SK-N-SH (cell line): ENCODE results near the gene COBL. TPM values are rescaled to one million over a fixed set of nuclear protein-coding genes. Genes with fewer than 3 reads are reported as not detected.

Experiments used
- CTCF ChIA-PET: fragments of 300-600, 350-600 bp; formaldehyde crosslinking; extraction: SDS; loops from one replicate; lab custom pipeline; 2021; lab: Yijun Ruan, JAX
- POLR2A ChIA-PET: fragments of 350-600 bp; sonication (Branson Sonifier 250); formaldehyde crosslinking; extraction: SDS; loops from one replicate; lab custom pipeline; 2020; ENCODE audit warnings: antibody characterized with exemption, inconsistent platforms; lab: Yijun Ruan, JAX
- DNase-seq: peaks from one replicate; pipeline ENCODE4 v3.0.0; 2012
- H2AFZ ChIP-seq: fragments of 200-600 bp; sonication (generic); 2 replicates; pipeline ENCODE4 v1.8.1; 2016; ENCODE audit warnings: antibody characterized with exemption, mild to moderate bottlenecking, low read depth
- H3F3A ChIP-seq: fragments of 200-600 bp; sonication (generic); replicated peaks from 2 replicates; pipeline ENCODE3; 2016; ENCODE audit warnings: antibody characterized with exemption, mild to moderate bottlenecking; ENCODE audit not compliant: insufficient read depth
- H3K27ac ChIP-seq, 2 experiments: fragments of 200-500 bp in 1 of 2; fragments of 200-600 bp in 1 of 2; sonication (Bioruptor generic) in 1 of 2; sonication (generic), shearing (Covaris generic) in 1 of 2; 2 replicates each; pipeline versions ENCODE4 v1.5.1 to v1.6.1; 2014 to 2016; ENCODE audit warnings: low read depth in 2 of 2, inconsistent platforms in 1 of 2, low read length in 1 of 2, mild to moderate bottlenecking in 1 of 2, mixed read lengths in 1 of 2
- H3K27me3 ChIP-seq: fragments of 200-600 bp; sonication (generic), shearing (Covaris generic); 2 replicates; pipeline ENCODE4 v1.6.1; 2016; ENCODE audit warnings: mixed run types; ENCODE audit not compliant: insufficient read depth
- H3K36me3 ChIP-seq, 2 experiments: fragments of 200-500 bp in 1 of 2; fragments of 200-600 bp in 1 of 2; sonication (Bioruptor generic) in 1 of 2; sonication (generic) in 1 of 2; replicated peaks in 1 of 2; 2 replicates each; pipeline versions ENCODE3 to v1.5.1; 2014 to 2016; ENCODE audit warnings: low read length in 1 of 2, mild to moderate bottlenecking in 1 of 2; ENCODE audit not compliant: insufficient read depth in 2 of 2, control insufficient read depth in 1 of 2
- H3K4me1 ChIP-seq, 2 experiments: fragments of 200-500 bp in 1 of 2; fragments of 200-600 bp in 1 of 2; sonication (Bioruptor generic) in 1 of 2; sonication (generic), shearing (Covaris generic) in 1 of 2; 2 replicates each; pipeline versions ENCODE4 v1.5.1 to v1.6.1; 2014 to 2016; ENCODE audit warnings: low read depth in 1 of 2, low read length in 1 of 2, mixed run types in 1 of 2; ENCODE audit not compliant: insufficient read depth in 2 of 2, control insufficient read depth in 1 of 2
- H3K4me2 ChIP-seq: fragments of 200-600 bp; sonication (generic), shearing (Covaris generic); 2 replicates; pipeline ENCODE4 v1.6.1; 2017; ENCODE audit warnings: mixed run types
- H3K4me3 ChIP-seq, 2 experiments: fragments of 200-500 bp in 1 of 2; fragments of 200-600 bp in 1 of 2; sonication (Bioruptor generic) in 1 of 2; sonication (generic), shearing (Covaris generic) in 1 of 2; 2 replicates each; pipeline versions ENCODE4 v1.5.1 to v1.8.1; 2014 to 2016; ENCODE audit warnings: low read depth in 2 of 2, inconsistent platforms in 1 of 2, low read length in 1 of 2, mild to moderate bottlenecking in 1 of 2, mixed read lengths in 1 of 2, moderate library complexity in 1 of 2
- H3K79me2 ChIP-seq: fragments of 200-600 bp; sonication (generic); 2 replicates; pipeline ENCODE4 v1.8.1; 2017; ENCODE audit warnings: mild to moderate bottlenecking; ENCODE audit not compliant: insufficient read depth
- H3K9ac ChIP-seq: fragments of 200-600 bp; sonication (generic); 2 replicates; pipeline ENCODE4 v1.6.1; 2017; ENCODE audit warnings: mixed run types
- H3K9me2 ChIP-seq: fragments of 200-600 bp; sonication (generic); 2 replicates; pipeline ENCODE4 v1.6.1; 2017; ENCODE audit warnings: mixed run types
- H3K9me3 ChIP-seq: fragments of 200-600 bp; sonication (generic); 2 replicates; pipeline ENCODE4 v1.6.1; 2017; ENCODE audit warnings: mixed run types, mild to moderate bottlenecking, moderate library complexity
- H4K20me1 ChIP-seq: fragments of 200-600 bp; sonication (generic); 2 replicates; pipeline ENCODE4 v1.6.1; 2017; ENCODE audit warnings: mild to moderate bottlenecking, mixed run types; ENCODE audit not compliant: insufficient read depth
- CHD2 ChIP-seq: fragments of 150-350 bp; IDR thresholded peaks from 2 replicates; pipeline ENCODE4 v1.6.1; 2018; ENCODE audit warnings: low read length; ENCODE audit not compliant: partially characterized antibody
- CTCF ChIP-seq: fragments of 200-600 bp; sonication (generic); IDR thresholded peaks from 2 replicates; pipeline ENCODE4 v1.6.1; 2017; ENCODE audit warnings: antibody characterized with exemption, mild to moderate bottlenecking, moderate library complexity
- ELF1 ChIP-seq: IDR thresholded peaks from 2 replicates; pipeline ENCODE4 v1.4.0; 2012
- EZH2phosphoT487 ChIP-seq: fragments of 200-600 bp; sonication (generic); IDR thresholded peaks from 2 replicates; pipeline ENCODE4 v1.6.1; 2017; ENCODE audit warnings: low read depth, mixed run types, mild to moderate bottlenecking, antibody characterized with exemption, moderate library complexity, borderline replicate concordance
- FOSL2 ChIP-seq: IDR thresholded peaks from 2 replicates; pipeline ENCODE4 v1.4.0; 2012; ENCODE audit warnings: low read depth, mild to moderate bottlenecking, moderate library complexity, borderline replicate concordance
- FOXJ3 ChIP-seq: sonication (generic); formaldehyde crosslinking; IDR thresholded peaks from 2 replicates; pipeline ENCODE4 v1.5.1; 2020; ENCODE audit warnings: mild to moderate bottlenecking, missing genetic modification reagents
- GABPA ChIP-seq: IDR thresholded peaks from 2 replicates; pipeline ENCODE4 v1.4.0; 2012; ENCODE audit warnings: low read depth, mild to moderate bottlenecking
- GATA2 ChIP-seq: sonication (generic); formaldehyde crosslinking; IDR thresholded peaks from 2 replicates; pipeline ENCODE4 v1.5.0; 2020; ENCODE audit warnings: mild to moderate bottlenecking, missing genetic modification reagents
- IRF3 ChIP-seq: fragments of 150-350 bp; IDR thresholded peaks from 2 replicates; pipeline ENCODE4 v1.6.1; 2016; ENCODE audit warnings: mild to moderate bottlenecking, low read depth, low read length
- MAX ChIP-seq: IDR thresholded peaks from 2 replicates; pipeline ENCODE4 v1.4.0; 2012; ENCODE audit warnings: low read depth
- MEF2A ChIP-seq: IDR thresholded peaks from 2 replicates; pipeline ENCODE4 v1.4.0; 2012; ENCODE audit warnings: low read depth, borderline replicate concordance
- MXI1 ChIP-seq: IDR thresholded peaks from 2 replicates; pipeline ENCODE4 v1.6.1; 2012; ENCODE audit warnings: mild to moderate bottlenecking, low read depth, low read length, improper control_type of control experiment
- NFIC ChIP-seq: IDR thresholded peaks from 2 replicates; pipeline ENCODE4 v1.4.0; 2012; ENCODE audit warnings: borderline replicate concordance
- POLR2AphosphoS5 ChIP-seq: IDR thresholded peaks from 2 replicates; pipeline ENCODE4 v1.6.1; 2012; ENCODE audit warnings: low read depth, low read length
- RAD21 ChIP-seq: IDR thresholded peaks from 2 replicates; pipeline ENCODE4 v1.6.1; 2012; ENCODE audit warnings: mild to moderate bottlenecking, low read length
- RCOR1 ChIP-seq: fragments of 150-350 bp; IDR thresholded peaks from 2 replicates; pipeline ENCODE4 v1.6.1; 2017; ENCODE audit warnings: antibody characterized with exemption, low read length
- YY1 ChIP-seq: IDR thresholded peaks from 2 replicates; pipeline ENCODE4 v1.4.0; 2012; ENCODE audit warnings: low read depth, mild to moderate bottlenecking
- ZBTB33 ChIP-seq: IDR thresholded peaks from 2 replicates; pipeline ENCODE4 v1.4.0; 2012; ENCODE audit warnings: low read depth, borderline replicate concordance
- WGBS: methylation state at CpG from one replicate; pipeline ENCODE4 v1.1.6; 2017; ENCODE audit warnings: low lambda C conversion rate; 5-methylcytosine and 5-hydroxymethylcytosine counted together
- polyA plus RNA-seq, 3 experiments: library from polyadenylated mRNA; depleted of rRNA; stranded (reverse); fragments of >200 nt; gene quantifications; 2 replicates each; pipeline ENCODE4 v1.2.3, GENCODE V29; 2012

Gene COBL
- polyA plus RNA-seq, 1 of the 3 experiments (the other 2 are of a cell fraction): under 0.01 TPM

GRCh38 chr7:51299391-51300133, 17.0 kb downstream of the COBL start (continued):
- TF ChIP-seq MEF2A: no peak
- no peak for TF ChIP-seq FOXJ3
- TF ChIP-seq POLR2AphosphoS5: no peak
- TF ChIP-seq RAD21: no peak
- TF ChIP-seq CHD2: no peak
- TF ChIP-seq FOSL2: no peak

GRCh38 chr7:51298912-51299311, 17.7 kb downstream of the COBL start:
- no peaks in the 10 kb centered on the region for H3K27me3 ChIP-seq
- POLR2A ChIA-PET: interaction anchor here (0.6 kb wide), 1 partner anchor 145 kb away, joined by 3 read pairs; no protein-coding TSS in a partner anchor
- CTCF ChIA-PET: interaction anchor here (1.3 kb wide), 1 partner anchor 9 kb away, joined by 4 read pairs; no protein-coding TSS in a partner anchor
- no peaks in the 10 kb centered on the region for H3K36me3 ChIP-seq
- no peak overlapping the region for H3K4me3 ChIP-seq
- no peaks in the 10 kb centered on the region for H3K9me2 ChIP-seq
- no peak overlapping the region for H3K4me2 ChIP-seq
- no peaks in the 10 kb centered on the region for H4K20me1 ChIP-seq
- DNase-seq: no peak
- TF ChIP-seq FOXJ3 (no peak), MXI1 (no peak), ELF1 (no peak), GATA2 (CRISPR knock-in tag) (no peak), RCOR1 (no peak), YY1 (no peak), EZH2phosphoT487 (no peak), NFIC (no peak), MAX (no peak), FOSL2 (no peak), IRF3 (no peak), GABPA (no peak), ZBTB33 (no peak), CTCF (no peak)
- H3K9me3 ChIP-seq: no peaks in the 10 kb centered on the region
- H2AFZ ChIP-seq: no peak overlapping the region
- no peaks in the 10 kb centered on the region for H3F3A ChIP-seq
- H3K9ac ChIP-seq: no peak overlapping the region
- no peak overlapping the region for H3K27ac ChIP-seq
- H3K4me1 ChIP-seq: no peaks in the 10 kb centered on the region
- no peaks in the 10 kb centered on the region for H3K79me2 ChIP-seq
- WGBS: 52% methylated on average over 5 of the region's 5 CpGs
